ENCODE measurements around the gene RAMP2.

DNA sequence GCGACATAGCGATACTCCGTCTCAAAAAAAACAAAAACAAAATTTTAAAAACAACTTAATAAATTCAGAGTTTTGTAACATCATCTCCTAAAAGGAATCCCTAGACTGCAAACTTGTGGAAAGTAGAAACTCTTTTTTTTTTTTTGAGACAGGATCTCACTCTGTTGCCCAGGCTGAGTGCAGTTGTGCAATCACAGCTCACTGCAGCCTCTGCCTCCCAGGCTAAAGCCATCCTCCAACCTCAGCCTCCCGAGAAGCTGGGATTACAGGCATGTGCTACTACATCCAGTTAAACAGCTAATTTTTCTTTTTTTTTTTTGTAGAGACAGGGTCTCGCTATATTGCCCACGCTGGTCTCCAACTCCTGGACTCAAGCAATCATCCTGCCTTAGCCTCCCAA, 35.9 kb upstream of the RAMP2 start:
- TF ChIP-seq, protein P1, sequence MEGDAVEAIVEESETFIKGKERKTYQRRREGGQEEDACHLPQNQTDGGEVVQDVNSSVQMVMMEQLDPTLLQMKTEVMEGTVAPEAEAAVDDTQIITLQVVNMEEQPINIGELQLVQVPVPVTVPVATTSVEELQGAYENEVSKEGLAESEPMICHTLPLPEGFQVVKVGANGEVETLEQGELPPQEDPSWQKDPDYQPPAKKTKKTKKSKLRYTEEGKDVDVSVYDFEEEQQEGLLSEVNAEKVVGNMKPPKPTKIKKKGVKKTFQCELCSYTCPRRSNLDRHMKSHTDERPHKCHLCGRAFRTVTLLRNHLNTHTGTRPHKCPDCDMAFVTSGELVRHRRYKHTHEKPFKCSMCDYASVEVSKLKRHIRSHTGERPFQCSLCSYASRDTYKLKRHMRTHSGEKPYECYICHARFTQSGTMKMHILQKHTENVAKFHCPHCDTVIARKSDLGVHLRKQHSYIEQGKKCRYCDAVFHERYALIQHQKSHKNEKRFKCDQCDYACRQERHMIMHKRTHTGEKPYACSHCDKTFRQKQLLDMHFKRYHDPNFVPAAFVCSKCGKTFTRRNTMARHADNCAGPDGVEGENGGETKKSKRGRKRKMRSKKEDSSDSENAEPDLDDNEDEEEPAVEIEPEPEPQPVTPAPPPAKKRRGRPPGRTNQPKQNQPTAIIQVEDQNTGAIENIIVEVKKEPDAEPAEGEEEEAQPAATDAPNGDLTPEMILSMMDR (conservative IDR thresholded peaks at IDR 0.05; ENCODE audit: low read depth, low read length): no peak
- TF ChIP-seq EZH2phosphoT487 (IDR thresholded peaks at IDR 0.05; ENCODE audit: borderline replicate concordance, low read length): no peak

Data from PC-3 (cell line).